Cortex of kidney (tissue), 1 donor: Measurements from ENCODE around the gene CLNK.
"Not testable (repeated sequence)": the region's sequence is repeated elsewhere in the genome, so short reads cannot be mapped to it uniquely, and the experiment has no call there.

ENCODE experiments used
- DNase-seq: peaks from one replicate; lab custom pipeline; 2025; lab: John Stamatoyannopoulos, UW

CLNK gene

DNA sequence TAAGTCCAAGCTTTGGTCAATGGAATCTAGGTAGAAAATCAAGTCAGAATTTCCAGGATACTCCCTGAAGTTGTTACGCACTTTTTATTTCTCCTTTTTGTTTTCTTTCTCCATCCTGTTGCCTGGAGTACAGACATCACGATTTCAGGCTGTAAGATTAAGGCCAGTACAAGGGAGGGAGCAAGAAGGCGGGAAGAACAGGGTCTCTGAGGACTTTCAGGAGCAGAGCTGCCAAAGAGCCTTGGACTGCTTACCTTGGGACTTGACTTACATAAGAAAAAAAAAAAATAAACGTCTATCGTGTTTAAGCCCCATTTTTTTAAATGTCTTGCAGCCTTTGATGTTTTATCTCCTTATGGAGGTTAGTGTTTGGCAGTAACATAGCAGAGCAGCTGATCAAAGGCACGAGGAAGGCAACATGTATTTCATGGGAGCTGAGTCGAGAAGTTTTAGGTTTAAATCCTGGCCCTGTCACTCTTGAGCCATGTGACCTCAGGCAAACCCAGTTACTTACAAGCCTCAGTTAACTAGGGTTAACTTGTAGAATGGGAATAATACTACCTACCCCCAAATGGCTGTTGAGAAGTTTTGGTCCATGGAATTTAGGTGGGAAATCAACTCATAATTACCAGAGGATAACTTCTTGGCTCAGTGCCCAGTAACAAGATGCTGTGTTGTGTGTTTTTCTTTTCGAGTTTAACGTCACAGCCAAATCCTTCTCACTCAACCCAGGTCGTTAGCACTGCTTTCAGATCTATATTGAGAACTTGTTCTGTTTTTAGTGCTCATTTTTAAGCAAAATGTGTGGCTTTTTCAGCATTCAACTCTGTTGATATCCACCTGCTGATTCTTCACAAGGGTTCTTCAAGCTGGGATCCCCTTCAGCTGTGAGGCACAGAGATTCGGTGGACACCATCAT is 106.8 kb downstream of the CLNK start:
- no peak for DNase-seq

GRCh38 chr4:10577018-10577417 is 107.5 kb downstream of the CLNK start:
- DNase-seq, result no peak

GRCh38 chr4:10576236-10576635 is 108.3 kb downstream of the CLNK start:
- no peak for DNase-seq

- DNase-seq, result no peak
These were observed 109.2 kb downstream of the CLNK start for GRCh38 chr4:10575414-10575813.

- not testable (repeated sequence) for DNase-seq
These were observed 110.0 kb downstream of the CLNK start for GRCh38 chr4:10574553-10574952.

DNA sequence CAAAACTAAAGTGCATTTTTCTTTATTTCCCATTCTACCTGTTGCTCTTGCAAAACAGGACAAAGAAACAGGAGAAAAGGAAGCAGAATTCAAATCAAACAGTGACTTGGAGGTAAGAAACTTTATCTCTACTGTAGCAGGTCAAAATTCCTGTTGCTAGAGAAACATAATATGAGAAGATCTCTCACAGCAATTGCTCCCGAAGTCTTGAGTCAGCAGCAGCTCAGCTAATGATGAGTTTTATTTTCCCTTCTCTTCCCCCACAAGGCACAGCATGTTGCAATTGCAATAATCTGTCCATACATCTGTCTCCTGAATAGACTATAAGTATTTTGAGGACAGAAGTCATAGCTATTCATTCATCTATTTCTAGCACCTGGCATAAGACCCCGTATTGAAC is 112.7 kb downstream of the CLNK start:
- DNase-seq, result no peak

GRCh38 chr4:10569491-10569890 is 115.1 kb downstream of the CLNK start:
- no peak for DNase-seq

- no peak for DNase-seq
These were observed 116.8 kb downstream of the CLNK start for GRCh38 chr4:10567766-10568165.

DNA sequence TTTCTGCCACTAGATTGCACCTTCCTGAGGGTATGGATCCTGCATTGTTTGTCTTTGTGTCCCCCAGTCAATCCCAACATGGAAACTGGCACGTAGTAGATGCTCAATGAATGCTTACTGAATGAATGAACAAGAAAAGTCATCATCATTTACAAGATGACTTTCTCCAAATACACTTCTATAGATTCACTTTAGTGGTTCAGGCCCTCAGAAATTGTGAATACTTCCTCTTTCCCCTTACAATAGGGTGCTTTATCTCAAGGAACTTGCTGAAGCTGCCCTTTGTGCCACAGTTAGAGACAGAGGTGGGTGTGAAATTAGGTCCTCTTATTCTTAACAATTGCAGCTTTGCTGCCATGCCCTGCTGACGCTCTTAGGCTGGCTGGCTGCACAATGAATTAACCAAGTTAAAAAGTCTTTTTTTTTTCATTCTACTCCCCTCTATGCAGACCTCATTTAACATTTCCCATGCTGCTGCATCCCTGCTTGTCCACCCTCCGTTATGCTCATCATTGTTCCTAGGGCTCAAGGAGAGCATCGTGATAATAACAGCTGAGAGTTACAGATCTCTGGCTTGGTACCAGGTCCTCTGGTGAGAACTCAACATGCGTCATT is 119.3 kb downstream of the CLNK start:
- DNase-seq, result no peak

GRCh38 chr4:10554694-10555093 is 129.9 kb downstream of the CLNK start:
- DNase-seq, result no peak

DNA sequence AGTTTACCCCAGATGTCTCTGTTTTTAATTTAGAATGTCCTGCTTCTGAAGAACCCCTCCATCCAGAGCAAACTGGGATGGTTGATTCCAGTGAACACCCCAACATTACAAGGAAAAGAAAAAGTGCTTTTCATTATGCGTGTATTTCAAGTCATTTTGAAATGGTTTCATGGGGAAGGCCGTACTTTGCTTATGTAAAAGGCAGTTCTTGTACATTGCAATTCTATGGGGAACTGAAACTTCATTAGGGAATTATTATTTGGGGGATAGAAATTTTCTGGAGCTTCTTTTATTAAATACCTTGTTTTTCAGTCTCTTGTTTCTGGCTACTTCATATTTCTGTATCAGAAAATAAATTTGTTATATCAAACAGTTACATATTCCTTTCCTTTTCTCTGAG is 130.4 kb downstream of the CLNK start:
- no peak for DNase-seq

DNA sequence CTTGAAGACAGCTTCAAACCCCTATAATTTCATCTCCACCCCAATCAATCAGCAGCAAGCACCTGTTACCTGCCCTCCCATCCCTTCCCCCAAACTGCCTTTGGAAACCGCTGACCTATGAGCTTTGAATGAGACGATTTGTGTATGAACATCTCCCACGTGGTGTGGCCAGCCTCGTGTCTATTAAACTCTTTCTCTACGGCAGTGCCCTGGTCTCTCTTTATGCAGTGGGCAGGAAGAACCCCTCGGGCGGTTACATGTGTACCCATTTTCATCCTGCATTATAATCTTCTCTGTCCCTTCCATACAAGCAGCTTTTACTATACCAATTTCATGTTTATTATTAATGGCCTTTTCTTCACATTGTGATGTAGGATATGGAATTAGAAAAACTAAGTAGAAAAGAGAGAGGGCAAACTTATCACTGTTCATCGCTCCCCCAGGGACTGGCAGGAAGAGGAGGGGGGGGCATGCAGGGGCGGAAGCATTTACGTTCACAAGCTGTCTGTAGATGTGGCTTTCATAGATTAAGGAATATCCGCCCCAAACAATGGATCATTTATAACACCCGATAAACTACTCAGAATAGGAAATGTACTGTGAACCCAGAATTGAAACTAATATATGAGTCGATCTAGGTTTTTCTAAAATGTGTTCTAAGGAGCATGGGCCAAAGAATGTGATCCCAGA is 131.8 kb downstream of the CLNK start:
- no peak for DNase-seq

DNA sequence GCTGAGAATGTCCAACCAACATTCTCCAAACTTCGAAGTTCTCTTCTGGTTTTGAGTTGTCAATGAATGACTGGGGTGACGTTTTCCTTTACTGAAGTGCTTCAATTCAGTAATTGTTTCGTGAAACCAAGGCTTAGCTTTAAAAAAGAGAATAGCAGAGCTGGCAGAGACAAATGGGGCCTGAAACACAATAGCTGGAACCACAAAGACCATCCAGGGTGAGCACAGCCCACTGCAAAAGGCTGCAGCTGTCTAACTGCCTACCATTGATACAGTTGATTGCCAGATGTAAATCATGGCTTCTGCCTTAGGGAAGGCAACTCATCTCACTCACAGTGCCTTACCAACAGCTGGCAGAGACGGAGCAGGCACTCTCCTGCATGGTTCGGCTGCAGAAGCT is 148.7 kb downstream of the CLNK start:
- DNase-seq, result no peak

- DNase-seq, result no peak
These were observed 149.7 kb downstream of the CLNK start for GRCh38 chr4:10534820-10535219.

GRCh38 chr4:10532155-10532554 is 152.4 kb downstream of the CLNK start:
- no peak for DNase-seq

GRCh38 chr4:10530137-10530786 is 154.3 kb downstream of the CLNK start:
- no peak for DNase-seq

GRCh38 chr4:10529291-10530136 is 155.1 kb downstream of the CLNK start:
- DNase-seq, result no peak

GRCh38 chr4:10527438-10527837 is 157.1 kb downstream of the CLNK start:
- DNase-seq, result no peak

DNA sequence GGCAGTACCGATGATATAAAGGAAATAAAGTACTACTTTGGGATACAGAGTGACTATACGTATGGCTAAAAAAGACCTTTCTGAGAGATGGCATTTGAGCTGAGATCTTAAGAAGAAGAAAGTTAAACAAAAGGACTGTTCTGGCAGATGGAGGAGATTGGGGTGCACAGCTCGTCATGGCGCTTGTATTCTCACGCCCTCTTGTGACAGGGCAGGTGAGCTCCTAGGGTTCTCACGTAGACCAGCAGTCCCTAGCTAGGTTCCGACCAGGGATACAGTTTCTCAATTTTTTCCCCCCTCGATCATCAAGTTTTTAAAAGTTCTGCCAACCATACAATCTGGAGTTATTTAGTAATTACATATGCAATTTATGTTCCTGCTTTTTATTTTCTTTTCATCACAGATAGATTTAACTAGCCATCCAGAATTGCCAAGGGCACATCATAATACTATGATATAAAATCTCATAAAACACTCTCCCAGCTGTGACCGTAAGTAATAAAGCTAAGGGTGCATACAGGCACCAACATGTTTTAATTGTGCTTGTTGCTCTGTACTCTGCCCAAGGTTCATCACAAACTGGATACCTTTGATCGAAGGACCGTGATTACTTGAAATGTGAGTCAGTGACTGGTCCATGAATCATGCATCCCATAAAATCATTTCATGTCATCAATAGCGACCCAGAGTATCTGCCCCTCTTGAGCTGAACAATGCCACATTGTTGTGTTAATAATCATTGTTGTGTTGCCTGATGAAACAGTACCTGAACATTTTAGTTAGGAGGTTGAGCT is 157.9 kb downstream of the CLNK start:
- no peak for DNase-seq

- no peak for DNase-seq
These were observed 160.3 kb downstream of the CLNK start for GRCh38 chr4:10524196-10524833.
